Raji (cell line): Measurements from ENCODE around the gene PANK4.

Experiments
- POLR2A ChIP-seq: IDR thresholded peaks from 2 replicates; pipeline ENCODE4 v1.6.1; 2011; ENCODE audit warnings: low read depth, low read length, control low read depth; ENCODE audit not compliant: insufficient read depth

PANK4 gene

GRCh38 chr1:2537784-2538115 lies 11.4 kb upstream of the PANK4 start:
- no peak for TF ChIP-seq POLR2A

GRCh38 chr1:2535981-2536380 lies 9.6 kb upstream of the PANK4 start:
- no peak for TF ChIP-seq POLR2A

- TF ChIP-seq POLR2A = no peak
Observed at GRCh38 chr1:2535455-2535854, 9.1 kb upstream of the PANK4 start.

- no peak for TF ChIP-seq POLR2A
Observed at GRCh38 chr1:2534687-2535441, 8.5 kb upstream of the PANK4 start.

- TF ChIP-seq POLR2A = no peak
Observed at GRCh38 chr1:2534315-2534686, 7.9 kb upstream of the PANK4 start.

GRCh38 chr1:2533365-2533764 lies 7.0 kb upstream of the PANK4 start:
- TF ChIP-seq POLR2A = no peak

GRCh38 chr1:2532485-2533160 lies 6.2 kb upstream of the PANK4 start:
- TF ChIP-seq POLR2A = no peak

- no peak for TF ChIP-seq POLR2A
Observed at GRCh38 chr1:2530513-2531361, 4.3 kb upstream of the PANK4 start.

GRCh38 chr1:2529784-2530512 lies 3.6 kb upstream of the PANK4 start, which contains the start of gene HES5:
Gene HES5, minus strand, starts transcription at chr1:2530263. Its CDS starts 99 bp downstream, at chr1:2530164.
- no peak for TF ChIP-seq POLR2A

GRCh38 chr1:2528966-2529783 lies 2.8 kb upstream of the PANK4 start:
- no peak for TF ChIP-seq POLR2A

GRCh38 chr1:2528611-2528965 lies 2.2 kb upstream of the PANK4 start:
- no peak for TF ChIP-seq POLR2A

- TF ChIP-seq POLR2A = no peak
Observed at GRCh38 chr1:2528016-2528415, 1.6 kb upstream of the PANK4 start.

GRCh38 chr1:2527556-2527860 lies 1.1 kb upstream of the PANK4 start:
- no peak for TF ChIP-seq POLR2A

- TF ChIP-seq POLR2A = no peak
Observed at GRCh38 chr1:2526824-2527555, 594 bp upstream of the PANK4 start.

- TF ChIP-seq POLR2A = no peak
Observed at GRCh38 chr1:2525572-2525919, 850 bp downstream of the PANK4 start.
